GM12872 (cell line): ENCODE data around the gene EVX2.

Source experiments
- CTCF ChIP-seq: IDR thresholded peaks from 3 replicates; pipeline ENCODE4 v1.5.1; 2011; ENCODE audit warnings: low read depth, mild to moderate bottlenecking, low read length, moderate library complexity; ENCODE audit not compliant: insufficient read depth

The EVX2 gene

GRCh38 chr2:176103742-176104315, 20.1 kb upstream of the EVX2 start:
- no peak for TF ChIP-seq CTCF

- no peak for TF ChIP-seq CTCF
These were observed 19.4 kb upstream of the EVX2 start for GRCh38 chr2:176103194-176103593.

GRCh38 chr2:176102309-176102866, 18.6 kb upstream of the EVX2 start:
- TF ChIP-seq CTCF = no peak

GRCh38 chr2:176101842-176102241, 18.1 kb upstream of the EVX2 start:
- no peak for TF ChIP-seq CTCF

GRCh38 chr2:176101216-176101830, 17.6 kb upstream of the EVX2 start:
- TF ChIP-seq CTCF = no peak

- no peak for TF ChIP-seq CTCF
These were observed 16.9 kb upstream of the EVX2 start for GRCh38 chr2:176100547-176101140.

GRCh38 chr2:176099728-176100546, 16.2 kb upstream of the EVX2 start, which contains the start of gene HOXD12:
Gene HOXD12 (plus strand): TSS chr2:176099795. CDS start chr2:176099802, 7 bp downstream.
- TF ChIP-seq CTCF = no peak
